ENCODE measurements around the gene LIM2.

GRCh38 chr19:51331193-51331592 is 56.6 kb downstream of the LIM2 start:
- TF ChIP-seq CTCF (IDR thresholded peaks at IDR 0.05; ENCODE audit: low read depth, low read length): no peak
- no peak for TF ChIP-seq POLR2A (IDR thresholded peaks at IDR 0.05; ENCODE audit: extremely low read depth, insufficient read length)
- no peak for TF ChIP-seq MYC (IDR thresholded peaks at IDR 0.05; ENCODE audit: low read depth, low read length)

Measured in NB4 (cell line).